Testis (tissue), 2 donors: ENCODE results near the gene FAM78A.

Source experiments
- POLR2A ChIP-seq: fragments of 450-650 bp; IDR thresholded peaks from one replicate; pipeline ENCODE4 v1.6.1; 2017; ENCODE audit warnings: antibody characterized with exemption, mild to moderate bottlenecking, moderate library complexity
- TF ChIP-seq, protein P1 (sequence below), 3 experiments: fragments of 450-650 bp in 2 of 3; fragments of 200-600 bp in 1 of 3; sonication (generic) in 1 of 3; IDR thresholded peaks; one replicate each; pipeline ENCODE4 v1.5.1; 2016 to 2019; ENCODE audit warnings: antibody characterized with exemption in 3 of 3, mild to moderate bottlenecking in 2 of 3, moderate library complexity in 1 of 3

DNA sequence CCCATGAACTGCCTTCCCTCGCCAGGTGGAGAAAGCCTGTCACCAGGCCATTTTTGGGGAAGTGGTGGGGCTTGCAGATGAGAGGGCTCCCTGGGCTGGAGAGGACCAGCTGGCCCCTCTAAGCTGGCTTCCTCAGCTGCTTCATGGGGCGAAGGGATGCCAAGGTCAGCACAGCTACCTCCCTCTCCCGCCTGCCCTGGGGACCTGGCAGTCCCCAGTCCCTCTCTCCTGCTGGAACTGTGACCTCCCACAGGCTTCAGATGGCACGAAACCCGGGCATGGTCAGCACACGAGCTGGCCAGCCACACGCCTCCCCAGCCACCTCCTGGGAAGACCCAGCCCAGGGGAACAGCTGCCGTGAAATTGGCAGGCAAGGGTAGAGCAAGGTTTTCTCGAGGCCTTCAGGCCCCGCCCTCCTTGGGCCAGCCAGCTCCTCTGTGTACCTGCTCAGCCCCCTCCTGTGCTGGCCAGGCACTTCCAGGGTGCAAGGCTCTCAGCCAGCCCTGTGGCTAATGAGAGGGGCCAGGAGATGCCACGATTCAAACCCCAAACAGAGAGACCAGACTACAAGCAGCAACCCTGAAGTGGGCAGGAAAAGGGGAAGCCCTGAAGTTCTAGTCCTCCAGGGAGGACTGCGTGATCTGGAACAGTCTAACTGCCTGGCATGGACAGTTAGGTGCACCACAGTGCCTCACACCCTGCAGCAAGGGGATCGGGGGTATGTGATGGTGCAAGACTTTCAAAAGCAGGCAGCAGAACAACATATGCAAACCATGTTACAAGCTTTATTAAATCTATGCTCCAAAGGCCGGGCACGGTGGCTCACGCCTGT is 26.1 kb upstream of the FAM78A start:
- TF ChIP-seq POLR2A: no peak
- TF ChIP-seq, protein P1, sequence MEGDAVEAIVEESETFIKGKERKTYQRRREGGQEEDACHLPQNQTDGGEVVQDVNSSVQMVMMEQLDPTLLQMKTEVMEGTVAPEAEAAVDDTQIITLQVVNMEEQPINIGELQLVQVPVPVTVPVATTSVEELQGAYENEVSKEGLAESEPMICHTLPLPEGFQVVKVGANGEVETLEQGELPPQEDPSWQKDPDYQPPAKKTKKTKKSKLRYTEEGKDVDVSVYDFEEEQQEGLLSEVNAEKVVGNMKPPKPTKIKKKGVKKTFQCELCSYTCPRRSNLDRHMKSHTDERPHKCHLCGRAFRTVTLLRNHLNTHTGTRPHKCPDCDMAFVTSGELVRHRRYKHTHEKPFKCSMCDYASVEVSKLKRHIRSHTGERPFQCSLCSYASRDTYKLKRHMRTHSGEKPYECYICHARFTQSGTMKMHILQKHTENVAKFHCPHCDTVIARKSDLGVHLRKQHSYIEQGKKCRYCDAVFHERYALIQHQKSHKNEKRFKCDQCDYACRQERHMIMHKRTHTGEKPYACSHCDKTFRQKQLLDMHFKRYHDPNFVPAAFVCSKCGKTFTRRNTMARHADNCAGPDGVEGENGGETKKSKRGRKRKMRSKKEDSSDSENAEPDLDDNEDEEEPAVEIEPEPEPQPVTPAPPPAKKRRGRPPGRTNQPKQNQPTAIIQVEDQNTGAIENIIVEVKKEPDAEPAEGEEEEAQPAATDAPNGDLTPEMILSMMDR (IDR thresholded peaks at IDR 0.05): no peak
